ENCODE data around the gene EVI5L. TPM values are rescaled to one million over a fixed set of nuclear protein-coding genes. Genes with fewer than 3 reads are reported as not detected.

EVI5L gene
- total RNA-seq, 1 donor from 2014 or later, result 9.2 TPM

DNA sequence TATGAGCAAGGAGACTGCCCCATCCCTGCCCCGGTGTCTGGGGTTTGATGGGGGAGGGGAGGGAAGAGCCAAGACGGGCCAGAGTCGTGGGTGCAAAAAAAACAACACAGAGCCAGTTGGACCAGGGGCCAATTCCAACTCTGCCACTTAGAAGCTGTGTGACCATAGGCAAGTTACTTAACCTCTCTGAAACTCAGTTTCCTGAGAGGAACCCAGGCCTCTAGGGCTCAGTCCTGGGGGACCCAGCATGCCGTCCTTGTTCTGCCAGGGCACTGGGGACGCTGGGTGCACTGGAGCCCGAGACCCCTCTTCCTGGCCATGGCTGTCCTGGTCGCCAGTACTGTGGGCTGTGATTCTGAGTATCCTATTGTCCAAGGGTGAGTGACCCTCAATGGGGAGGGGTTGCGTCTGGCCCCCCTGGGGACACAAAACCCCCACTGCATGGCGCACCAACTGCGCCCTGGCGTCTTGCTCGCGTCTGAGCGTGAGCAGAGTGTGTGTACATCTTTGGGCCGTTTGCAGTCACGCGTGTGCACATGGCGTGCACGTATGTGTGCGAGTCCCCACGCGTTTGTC lies 42.3 kb upstream of the EVI5L start:
- TF ChIP-seq, protein P1, sequence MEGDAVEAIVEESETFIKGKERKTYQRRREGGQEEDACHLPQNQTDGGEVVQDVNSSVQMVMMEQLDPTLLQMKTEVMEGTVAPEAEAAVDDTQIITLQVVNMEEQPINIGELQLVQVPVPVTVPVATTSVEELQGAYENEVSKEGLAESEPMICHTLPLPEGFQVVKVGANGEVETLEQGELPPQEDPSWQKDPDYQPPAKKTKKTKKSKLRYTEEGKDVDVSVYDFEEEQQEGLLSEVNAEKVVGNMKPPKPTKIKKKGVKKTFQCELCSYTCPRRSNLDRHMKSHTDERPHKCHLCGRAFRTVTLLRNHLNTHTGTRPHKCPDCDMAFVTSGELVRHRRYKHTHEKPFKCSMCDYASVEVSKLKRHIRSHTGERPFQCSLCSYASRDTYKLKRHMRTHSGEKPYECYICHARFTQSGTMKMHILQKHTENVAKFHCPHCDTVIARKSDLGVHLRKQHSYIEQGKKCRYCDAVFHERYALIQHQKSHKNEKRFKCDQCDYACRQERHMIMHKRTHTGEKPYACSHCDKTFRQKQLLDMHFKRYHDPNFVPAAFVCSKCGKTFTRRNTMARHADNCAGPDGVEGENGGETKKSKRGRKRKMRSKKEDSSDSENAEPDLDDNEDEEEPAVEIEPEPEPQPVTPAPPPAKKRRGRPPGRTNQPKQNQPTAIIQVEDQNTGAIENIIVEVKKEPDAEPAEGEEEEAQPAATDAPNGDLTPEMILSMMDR (IDR thresholded peaks at IDR 0.05; ENCODE audit: insufficient read depth, low read length, severe bottlenecking), result no peak
- Histone ChIP-seq H3K27me3 (ENCODE audit: control insufficient read depth, insufficient read depth, low read length) (peaks cover 6% of the 10 kb centered on the region), H3K36me3 (ENCODE audit: control insufficient read depth, insufficient read depth, low read length) (no peaks in the 10 kb centered on the region), H3K4me3 (ENCODE audit: low read depth, low read length) (no peak overlapping the region)
- no peak for FAIRE-seq
- DNase-seq (ENCODE audit: low read depth), result no peak

DNA sequence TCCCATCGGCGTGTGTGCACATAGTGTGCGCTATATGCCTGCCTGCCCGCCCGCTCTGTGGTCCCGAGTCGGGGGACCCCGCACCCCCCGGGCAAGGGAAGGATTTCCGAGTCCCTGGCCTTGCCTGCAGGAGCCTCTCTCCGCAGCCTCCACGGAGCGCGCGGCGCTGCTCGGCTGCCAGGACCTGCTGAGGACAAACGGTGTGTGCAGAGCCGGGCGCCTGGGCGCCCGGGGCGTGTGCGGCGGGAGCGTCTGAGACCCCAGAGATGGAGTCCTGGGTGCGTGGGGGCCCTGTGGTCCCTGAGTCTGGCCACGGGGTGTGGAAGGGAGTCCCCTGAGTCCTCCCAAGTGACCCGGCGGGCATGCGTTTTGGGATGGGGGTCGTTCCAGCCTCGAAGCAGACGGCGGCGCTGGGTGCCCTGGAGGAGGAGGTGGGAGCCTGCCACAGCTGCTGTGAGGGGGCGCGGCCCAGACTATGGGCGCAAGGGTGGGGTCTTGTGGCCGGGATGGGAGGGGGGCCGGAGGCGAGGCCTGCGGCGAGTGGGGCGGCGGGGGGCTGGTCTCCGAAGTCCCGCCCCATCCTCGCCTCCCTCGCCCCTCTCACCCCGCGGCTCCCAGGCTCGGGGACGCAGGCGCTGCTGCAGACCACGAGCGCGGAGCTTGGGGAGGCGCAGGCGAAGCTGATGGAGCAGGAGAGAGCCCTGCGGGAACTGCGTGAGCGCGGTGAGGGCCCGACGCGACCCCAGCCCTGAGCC lies 41.7 kb upstream of the EVI5L start:
- peaks cover 6% of the 10 kb centered on the region for H3K27me3 ChIP-seq (ENCODE audit: control insufficient read depth, insufficient read depth, low read length)
- FAIRE-seq (no peak), DNase-seq (ENCODE audit: low read depth) (no peak)
- TF ChIP-seq, protein P1 (IDR thresholded peaks at IDR 0.05; ENCODE audit: insufficient read depth, low read length, severe bottlenecking), result no peak
- no peaks in the 10 kb centered on the region for H3K36me3 ChIP-seq (ENCODE audit: control insufficient read depth, insufficient read depth, low read length)
- no peak overlapping the region for H3K4me3 ChIP-seq (ENCODE audit: low read depth, low read length)

DNA sequence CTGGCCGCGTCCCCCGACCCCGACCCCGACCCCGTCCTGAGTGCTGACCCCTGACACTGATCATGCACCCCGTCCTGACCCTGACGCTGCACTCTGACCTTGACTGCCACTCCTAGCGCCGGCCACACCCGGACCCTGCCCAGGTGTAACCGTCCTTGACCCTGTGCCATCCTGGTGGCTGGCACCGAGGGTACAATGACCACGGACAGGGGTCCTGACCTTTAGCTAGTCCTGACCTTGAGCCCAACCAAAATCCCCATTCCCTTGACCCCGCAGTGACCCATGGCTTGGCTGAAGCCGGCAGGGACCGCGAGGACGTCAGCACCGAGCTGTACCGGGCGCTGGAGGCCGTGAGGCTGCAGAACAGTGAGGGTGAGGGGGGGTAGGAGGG lies 41.1 kb upstream of the EVI5L start:
- Histone ChIP-seq H3K27me3 (ENCODE audit: control insufficient read depth, insufficient read depth, low read length) (peaks cover 6% of the 10 kb centered on the region), H3K36me3 (ENCODE audit: control insufficient read depth, insufficient read depth, low read length) (no peaks in the 10 kb centered on the region), H3K4me3 (ENCODE audit: low read depth, low read length) (no peak overlapping the region)
- DNase-seq (ENCODE audit: low read depth) (no peak), FAIRE-seq (no peak)
- TF ChIP-seq, protein P1 (IDR thresholded peaks at IDR 0.05; ENCODE audit: insufficient read depth, low read length, severe bottlenecking), result no peak

DNA sequence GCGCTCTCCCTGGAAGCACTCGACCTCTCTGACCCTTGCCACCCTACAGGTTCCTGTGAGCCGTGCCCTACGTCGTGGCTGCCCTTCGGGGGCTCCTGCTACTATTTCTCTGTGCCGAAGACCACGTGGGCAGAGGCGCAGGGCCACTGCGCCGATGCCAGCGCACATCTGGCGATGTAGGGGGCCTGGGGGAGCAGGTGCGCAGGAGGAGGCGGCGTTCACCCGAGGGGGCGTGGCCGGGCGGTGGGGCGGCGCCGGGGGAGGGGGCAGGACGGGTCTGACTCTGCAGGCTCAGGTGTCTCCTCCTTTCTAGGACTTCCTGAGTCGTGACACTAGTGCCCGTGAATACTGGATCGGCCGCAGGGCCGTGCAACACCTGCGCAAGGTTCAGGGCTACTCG lies 40.6 kb upstream of the EVI5L start:
- no peaks in the 10 kb centered on the region for H3K36me3 ChIP-seq (ENCODE audit: control insufficient read depth, insufficient read depth, low read length)
- DNase-seq (ENCODE audit: low read depth), result no peak
- no peak overlapping the region for H3K4me3 ChIP-seq (ENCODE audit: low read depth, low read length)
- peaks cover 6% of the 10 kb centered on the region for H3K27me3 ChIP-seq (ENCODE audit: control insufficient read depth, insufficient read depth, low read length)
- TF ChIP-seq, protein P1 (IDR thresholded peaks at IDR 0.05; ENCODE audit: insufficient read depth, low read length, severe bottlenecking), result no peak
- no peak for FAIRE-seq

DNA sequence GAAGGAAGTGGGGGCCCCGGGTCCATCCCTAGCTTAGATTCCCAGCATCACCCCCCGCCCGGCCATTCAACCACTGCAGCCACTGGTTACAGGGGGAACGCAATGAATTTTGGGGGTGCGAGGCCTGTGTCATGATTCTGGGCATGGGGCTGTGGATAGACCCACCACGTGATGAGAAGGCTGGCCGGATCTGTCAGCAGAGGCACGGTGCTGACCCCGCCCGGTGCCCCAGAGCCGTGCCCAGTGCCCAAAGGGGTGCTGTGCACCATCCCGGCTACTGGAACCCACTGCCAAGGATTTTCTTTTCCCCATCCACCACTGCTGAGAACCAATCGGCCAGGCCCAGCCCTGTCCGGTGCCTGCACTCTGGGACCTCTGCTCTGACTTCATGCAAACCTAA lies 39.6 kb upstream of the EVI5L start:
- TF ChIP-seq, protein P1 (IDR thresholded peaks at IDR 0.05; ENCODE audit: insufficient read depth, low read length, severe bottlenecking), result no peak
- DNase-seq (ENCODE audit: low read depth), result no peak

More for the DNA sequence above, 39.6 kb upstream of the EVI5L start:
- Histone ChIP-seq H3K4me3 (ENCODE audit: low read depth, low read length) (no peak overlapping the region), H3K27me3 (ENCODE audit: control insufficient read depth, insufficient read depth, low read length) (peaks cover 6% of the 10 kb centered on the region), H3K36me3 (ENCODE audit: control insufficient read depth, insufficient read depth, low read length) (no peaks in the 10 kb centered on the region)
- FAIRE-seq, result no peak
